A673 (cell line): ENCODE measurements around the gene HM13. TPM values are rescaled to one million over a fixed set of nuclear protein-coding genes. Genes with fewer than 3 reads are reported as not detected.
"Not testable (repeated sequence)": the region's sequence is repeated elsewhere in the genome, so short reads cannot be mapped to it uniquely, and the experiment has no call there.

Experiments used
- Bru-seq: library from RNA; stranded (reverse); fragments of 400-500 nt; gene quantifications from one replicate; lab custom pipeline; 2021; lab: Mats Ljungman, UMichigan
- BruChase-seq, 2 experiments: library from RNA; stranded (reverse); fragments of 400-500 nt; gene quantifications; one replicate each; lab custom pipeline; 2021; lab: Mats Ljungman, UMichigan
- BruUV-seq: library from RNA; stranded (reverse); fragments of 400-500 nt; replicated peaks from 2 replicates; lab custom pipeline; 2021; lab: Mats Ljungman, UMichigan
- CTCF ChIA-PET: fragments of 300-600 bp; sonication (Branson Sonifier 250); formaldehyde crosslinking; loops from one replicate; lab custom pipeline; 2022; ENCODE audit warnings: antibody characterized with exemption; lab: Charles Lee
- POLR2A ChIA-PET: fragments of 300-600 bp; sonication (Branson Sonifier 250); formaldehyde crosslinking; loops from one replicate; lab custom pipeline; 2022; ENCODE audit warnings: antibody characterized with exemption; ENCODE audit not compliant: low non-redundant PET; lab: Charles Lee
- DNase-seq: peaks from one replicate; pipeline ENCODE4 v3.0.0-alpha.2; 2015; ENCODE audit warnings: low spot score
- H3K27ac ChIP-seq: fragments of 200-600 bp; sonication (generic); 2 replicates; pipeline ENCODE4 v1.5.1; 2016; ENCODE audit warnings: mixed run types, low read depth, mild to moderate bottlenecking, mixed read lengths, antibody characterized with exemption, low read length; ENCODE audit not compliant: poor library complexity, severe bottlenecking
- H3K27me3 ChIP-seq: fragments of 200-600 bp; sonication (generic); replicated peaks from 2 replicates; pipeline ENCODE4 v1.6.1; 2017; ENCODE audit warnings: mixed run types, low read depth, mild to moderate bottlenecking, mixed read lengths, antibody characterized with exemption, low read length; ENCODE audit not compliant: insufficient read depth, poor library complexity
- H3K36me3 ChIP-seq: fragments of 200-600 bp; sonication (generic); 2 replicates; pipeline ENCODE4 v1.6.1; 2016; ENCODE audit warnings: mixed run types, mild to moderate bottlenecking, mixed read lengths, antibody characterized with exemption, low read length; ENCODE audit not compliant: insufficient read depth, poor library complexity, severe bottlenecking
- H3K4me1 ChIP-seq: fragments of 200-600 bp; sonication (generic); 2 replicates; pipeline ENCODE4 v1.6.1; 2017; ENCODE audit warnings: mixed run types, mild to moderate bottlenecking, mixed read lengths, antibody characterized with exemption, low read length; ENCODE audit not compliant: insufficient read depth, poor library complexity, severe bottlenecking
- H3K4me3 ChIP-seq: fragments of 200-600 bp; sonication (generic); 2 replicates; pipeline ENCODE4 v1.5.1; 2016; ENCODE audit warnings: low read depth, mixed run types, mild to moderate bottlenecking, mixed read lengths, low read length; ENCODE audit not compliant: poor library complexity, severe bottlenecking
- H3K9me3 ChIP-seq: fragments of 200-600 bp; sonication (generic); 2 replicates; pipeline ENCODE4 v1.6.1; 2016; ENCODE audit warnings: mixed run types, low read depth, mild to moderate bottlenecking, mixed read lengths, antibody characterized with exemption, low read length; ENCODE audit not compliant: poor library complexity, severe bottlenecking
- EZH2 ChIP-seq: fragments of 200-600 bp; sonication (generic); IDR thresholded peaks from 2 replicates; pipeline ENCODE4 v1.6.1; 2017; ENCODE audit warnings: borderline replicate concordance, low read depth, mild to moderate bottlenecking, mixed read lengths, antibody characterized with exemption, low read length; ENCODE audit not compliant: poor library complexity, severe bottlenecking
- intact Hi-C: fragments of 100-400 bp; cut with micrococcal nuclease; formaldehyde crosslinking; loops from one replicate; pipeline ENCODE4 v1.10.0; 2022; ENCODE audit not compliant: unreplicated experiment
- long read RNA-seq: library from polyadenylated mRNA; stranded (forward); transcript quantifications from one replicate; pipeline ENCODE4 v2.0.0, GENCODE V29; 2022
- total RNA-seq: library from RNA; stranded (reverse); gene quantifications from 2 replicates; pipeline ENCODE4 v1.2.3, GENCODE V29; 2021
- TF ChIP-seq, protein P1 (sequence below): fragments of 300-800, 200-600 bp; sonication (generic); conservative IDR thresholded peaks from 2 replicates; pipeline ENCODE4 v1.5.1; 2017; ENCODE audit warnings: low read depth, mild to moderate bottlenecking, antibody characterized with exemption, low read length, moderate library complexity, mixed read lengths

HM13 gene, protein sequence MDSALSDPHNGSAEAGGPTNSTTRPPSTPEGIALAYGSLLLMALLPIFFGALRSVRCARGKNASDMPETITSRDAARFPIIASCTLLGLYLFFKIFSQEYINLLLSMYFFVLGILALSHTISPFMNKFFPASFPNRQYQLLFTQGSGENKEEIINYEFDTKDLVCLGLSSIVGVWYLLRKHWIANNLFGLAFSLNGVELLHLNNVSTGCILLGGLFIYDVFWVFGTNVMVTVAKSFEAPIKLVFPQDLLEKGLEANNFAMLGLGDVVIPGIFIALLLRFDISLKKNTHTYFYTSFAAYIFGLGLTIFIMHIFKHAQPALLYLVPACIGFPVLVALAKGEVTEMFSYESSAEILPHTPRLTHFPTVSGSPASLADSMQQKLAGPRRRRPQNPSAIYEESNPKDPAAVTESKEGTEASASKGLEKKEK
- total RNA-seq: 182 and 196 TPM in 2 replicates
- Bru-seq, nascent RNA: percentile 83 among the genes with signal in this experiment
- percentile 82 among the genes with signal in this experiment for BruChase-seq, experiment 1, labeled RNA remaining after a 2-hour chase
- BruChase-seq, experiment 2, labeled RNA remaining after a 6-hour chase: percentile 82 among the genes with signal in this experiment
- long read RNA-seq, transcript HM13-202 (12 exons, 1,606 nt): major isoform, 325 of 483 reads
- long read RNA-seq, transcript HM13-201 (13 exons, 1,809 nt): minor isoform, 5 of 483 reads
- long read RNA-seq, partial matches to known transcripts: 32 of 483 reads
- long read RNA-seq, other reads (novel, unspliced or antisense): 118 of 483 reads

DNA sequence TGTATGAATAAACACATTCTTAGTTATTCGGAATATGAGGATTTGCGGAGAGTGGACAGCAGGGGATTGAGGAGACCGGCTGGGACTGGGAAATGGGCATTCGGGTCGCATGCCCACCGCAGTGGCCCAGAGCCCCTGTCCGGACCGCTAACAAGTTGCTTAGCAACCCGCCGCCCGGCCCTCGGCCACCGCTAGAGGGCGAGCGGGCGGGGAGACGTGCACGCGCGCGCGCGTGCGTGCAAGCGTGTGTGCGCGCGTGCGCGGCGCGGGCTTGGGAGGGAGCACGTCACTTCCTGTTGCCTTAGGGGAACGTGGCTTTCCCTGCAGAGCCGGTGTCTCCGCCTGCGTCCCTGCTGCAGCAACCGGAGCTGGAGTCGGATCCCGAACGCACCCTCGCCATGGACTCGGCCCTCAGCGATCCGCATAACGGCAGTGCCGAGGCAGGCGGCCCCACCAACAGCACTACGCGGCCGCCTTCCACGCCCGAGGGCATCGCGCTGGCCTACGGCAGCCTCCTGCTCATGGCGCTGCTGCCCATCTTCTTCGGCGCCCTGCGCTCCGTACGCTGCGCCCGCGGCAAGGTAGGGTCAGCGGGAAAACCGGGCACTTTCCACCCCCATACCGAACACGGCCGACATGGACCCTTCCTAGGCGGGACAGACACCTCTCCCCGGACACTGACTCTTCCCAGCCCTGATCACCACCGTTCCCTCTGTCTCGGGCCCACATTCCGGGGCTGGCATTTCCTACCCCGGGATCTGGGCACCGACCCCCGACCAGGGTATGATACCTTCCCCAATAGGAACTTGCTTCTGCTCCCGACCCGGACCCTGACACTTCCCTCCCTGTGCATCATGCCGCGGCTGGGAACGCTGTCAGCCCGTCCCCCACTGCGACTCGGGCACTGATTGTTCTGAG lies at the start of gene HM13:
TSS of gene HM13 (plus strand) at position 289 of the 918 bp plus-strand sequence. CDS start at position 399, 110 bp downstream.
- peak; percentile 96 for DNase-seq
- no peak for TF ChIP-seq EZH2
- TF ChIP-seq, protein P1, sequence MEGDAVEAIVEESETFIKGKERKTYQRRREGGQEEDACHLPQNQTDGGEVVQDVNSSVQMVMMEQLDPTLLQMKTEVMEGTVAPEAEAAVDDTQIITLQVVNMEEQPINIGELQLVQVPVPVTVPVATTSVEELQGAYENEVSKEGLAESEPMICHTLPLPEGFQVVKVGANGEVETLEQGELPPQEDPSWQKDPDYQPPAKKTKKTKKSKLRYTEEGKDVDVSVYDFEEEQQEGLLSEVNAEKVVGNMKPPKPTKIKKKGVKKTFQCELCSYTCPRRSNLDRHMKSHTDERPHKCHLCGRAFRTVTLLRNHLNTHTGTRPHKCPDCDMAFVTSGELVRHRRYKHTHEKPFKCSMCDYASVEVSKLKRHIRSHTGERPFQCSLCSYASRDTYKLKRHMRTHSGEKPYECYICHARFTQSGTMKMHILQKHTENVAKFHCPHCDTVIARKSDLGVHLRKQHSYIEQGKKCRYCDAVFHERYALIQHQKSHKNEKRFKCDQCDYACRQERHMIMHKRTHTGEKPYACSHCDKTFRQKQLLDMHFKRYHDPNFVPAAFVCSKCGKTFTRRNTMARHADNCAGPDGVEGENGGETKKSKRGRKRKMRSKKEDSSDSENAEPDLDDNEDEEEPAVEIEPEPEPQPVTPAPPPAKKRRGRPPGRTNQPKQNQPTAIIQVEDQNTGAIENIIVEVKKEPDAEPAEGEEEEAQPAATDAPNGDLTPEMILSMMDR: peak; percentile 81
- ChIA-PET CTCF (interaction anchor here (0.6 to 1.0 kb wide), 2 partner anchors 11 to 99 kb away, joined by 3 to 8 read pairs; no protein-coding TSS in a partner anchor), POLR2A (interaction anchor here (0.6 kb wide), 1 partner anchor 1929 kb away, joined by 3 read pairs; no protein-coding TSS in a partner anchor)
- H3K27ac ChIP-seq: peak within 1 kb of the TSS; percentile 86
- H3K9me3 ChIP-seq: no peaks in the 10 kb centered on the region
- H3K27me3 ChIP-seq: no peaks in the 10 kb centered on the region
- H3K36me3 ChIP-seq: peaks cover 7% of the 10 kb centered on the region
- BruUV-seq: no TSS peak
- peak within 1 kb of the TSS; percentile 90 for H3K4me3 ChIP-seq
- H3K4me1 ChIP-seq: peaks cover 13% of the 10 kb centered on the region
- intact Hi-C loops: no loop called here

DNA sequence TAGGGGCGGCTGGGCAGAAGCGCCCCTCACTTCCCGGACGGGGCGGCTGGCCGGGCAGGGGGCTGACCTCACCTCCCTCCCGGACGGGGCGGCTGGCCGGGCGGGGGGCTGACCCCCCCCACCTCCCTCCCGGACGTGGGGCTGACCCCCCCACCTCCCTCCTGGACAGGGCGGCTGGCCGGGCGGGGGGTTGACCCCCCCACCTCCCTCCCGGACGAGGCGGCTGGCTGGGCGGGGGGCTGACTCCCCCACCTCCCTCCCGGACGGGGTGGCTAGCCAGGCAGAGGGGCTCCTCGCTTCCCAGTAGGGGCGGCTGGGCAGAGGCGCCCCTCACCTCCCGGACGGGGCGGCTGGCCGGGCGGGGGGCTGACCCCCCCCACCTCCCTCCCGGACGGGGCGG lies 43.3 kb upstream of the HM13 start:
- H3K27me3 ChIP-seq: peaks cover 19% of the 10 kb centered on the region
- intact Hi-C loops, DNase-seq, BruUV-seq, H3K9me3 ChIP-seq, H3K4me3 ChIP-seq, CTCF ChIA-PET, H3K36me3 ChIP-seq, H3K27ac ChIP-seq, H3K4me1 ChIP-seq, POLR2A ChIA-PET: not testable (repeated sequence)

DNA sequence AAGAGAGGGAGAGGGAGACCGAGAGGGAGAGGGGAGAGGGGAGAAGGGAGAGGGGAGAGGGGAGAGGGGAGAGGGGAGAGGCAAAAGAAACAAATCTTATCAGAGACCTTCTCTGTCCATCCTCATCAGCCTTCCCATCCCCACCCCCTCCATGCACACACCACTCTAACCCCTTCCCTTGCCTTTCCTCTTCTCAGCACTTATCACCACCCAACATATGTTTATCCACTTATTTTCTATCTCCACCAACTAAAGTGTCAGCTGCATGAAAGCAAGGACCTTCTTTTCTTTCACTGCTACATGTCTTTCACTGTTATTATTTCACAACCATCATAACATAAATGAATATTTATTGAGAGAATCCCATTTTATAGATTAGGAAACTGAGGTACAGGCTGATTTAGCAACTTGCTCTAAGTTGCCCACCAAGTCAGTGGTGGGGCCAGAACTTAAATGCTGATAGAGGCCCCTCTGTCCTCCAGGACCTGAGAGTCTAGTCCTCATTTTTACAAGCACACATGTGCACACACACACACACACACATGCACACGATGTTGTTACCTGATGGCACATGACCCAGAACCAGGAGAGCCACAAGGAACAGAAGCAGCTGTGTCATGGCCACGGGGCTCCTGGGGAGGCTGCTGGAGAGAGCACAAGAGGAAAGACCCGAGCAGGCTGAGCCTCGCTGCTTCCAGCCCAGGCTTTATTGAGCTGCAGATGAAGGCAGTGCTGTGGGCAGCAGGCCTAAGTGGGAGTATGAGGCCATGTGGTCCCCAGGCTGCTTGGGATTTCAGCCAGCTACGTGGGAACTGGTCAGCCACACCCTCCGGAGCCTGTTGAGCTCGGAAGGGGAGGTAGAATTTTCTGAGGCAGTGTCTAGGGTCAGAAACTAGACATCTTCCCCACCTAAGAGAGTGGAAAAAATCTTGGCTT lies 41.6 kb upstream of the HM13 start:
- TF ChIP-seq, protein P1: no peak
- no peak for TF ChIP-seq EZH2

More for the DNA sequence above, 41.6 kb upstream of the HM13 start:
- BruUV-seq: no TSS peak
- Histone ChIP-seq H3K27ac (no peak overlapping the region), H3K9me3 (no peaks in the 10 kb centered on the region), H3K4me3 (no peak overlapping the region), H3K4me1 (no peaks in the 10 kb centered on the region), H3K27me3 (peaks cover 36% of the 10 kb centered on the region), H3K36me3 (no peaks in the 10 kb centered on the region)
- intact Hi-C loops: no loop called here
- no peak for DNase-seq
- CTCF ChIA-PET: interaction anchor here (0.7 kb wide), 1 partner anchor 130 kb away, joined by 3 read pairs; no protein-coding TSS in a partner anchor
- POLR2A ChIA-PET: interaction anchor here (0.7 kb wide), 1 partner anchor 160 kb away, joined by 10 read pairs; no protein-coding TSS in a partner anchor
